Esophagus muscularis mucosa (tissue), 4 donors: ENCODE measurements around the gene SLC22A3. TPM values are rescaled to one million over a fixed set of nuclear protein-coding genes. Genes with fewer than 3 reads are reported as not detected.
"Not testable (repeated sequence)": the region's sequence is repeated elsewhere in the genome, so short reads cannot be mapped to it uniquely, and the experiment has no call there.

Experiments
- DNase-seq: peaks from one replicate; pipeline ENCODE4 v3.0.0-alpha.2; 2017; ENCODE audit errors: extremely low spot score
- H3K27ac ChIP-seq, 4 donors: fragments of 200-600 bp; sonication (generic); replicated peaks in 1 of 4; 1 replicate in 3 of 4; 2 replicates in 1 of 4; pipeline ENCODE4 v1.5.1; 2016 to 2019; ENCODE audit warnings: mild to moderate bottlenecking in 1 of 4
- H3K27me3 ChIP-seq, 4 donors: fragments of 200-600 bp; sonication (generic); one replicate each; pipeline versions ENCODE4 v1.5.1 to v1.6.0; 2016 to 2019
- H3K36me3 ChIP-seq, 4 donors: fragments of 200-600 bp; sonication (generic); one replicate each; pipeline ENCODE4 v1.5.1; 2016 to 2019
- H3K4me1 ChIP-seq, 4 donors: fragments of 200-600 bp; sonication (generic); one replicate each; pipeline ENCODE4 v1.5.1; 2016 to 2019
- H3K4me3 ChIP-seq, 4 donors: fragments of 200-600 bp; sonication (generic); 1 replicate in 2 of 4; 2 replicates in 2 of 4; pipeline ENCODE4 v1.5.1; 2016 to 2019; ENCODE audit warnings: mild to moderate bottlenecking in 4 of 4, moderate library complexity in 1 of 4
- H3K9me3 ChIP-seq, 4 donors: fragments of 200-600 bp; sonication (generic); 1 replicate in 3 of 4; 2 replicates in 1 of 4; pipeline ENCODE4 v1.5.1; 2016 to 2019
- EP300 ChIP-seq: sonication (generic); formaldehyde crosslinking; IDR thresholded peaks from one replicate; pipeline ENCODE4 v1.6.1; 2017; ENCODE audit warnings: antibody characterized with exemption
- POLR2A ChIP-seq: fragments of 450-650 bp; IDR thresholded peaks from one replicate; pipeline ENCODE4 v1.6.1; 2017; ENCODE audit warnings: antibody characterized with exemption, moderate library complexity, mild to moderate bottlenecking, low read depth
- POLR2AphosphoS5 ChIP-seq, 2 donors: sonication (generic); formaldehyde crosslinking; IDR thresholded peaks; one replicate each; pipeline ENCODE4 v1.6.1; 2017; ENCODE audit warnings: antibody characterized with exemption in 2 of 2
- WGBS: methylation state at CpG from one replicate; pipeline ENCODE4 v1.1.5; 2018; 5-methylcytosine and 5-hydroxymethylcytosine counted together
- intact Hi-C: fragments of 100-400 bp; cut with DNase I; formaldehyde crosslinking; loops from one replicate; pipeline ENCODE4 v1.15.1; 2023
- total RNA-seq, 4 donors: library from RNA; depleted of rRNA; stranded (reverse); fragments of >200 nt; gene quantifications; one replicate each; pipeline versions ENCODE4 v1.1.0 to v1.2.1, GENCODE V29; 2016
- TF ChIP-seq, protein P1 (sequence below), 3 experiments: fragments of 200-600 bp in 2 of 3; fragments of 450-650 bp in 1 of 3; sonication (generic) in 2 of 3; IDR thresholded peaks; one replicate each; pipeline ENCODE4 v1.5.1; 2017 to 2019; ENCODE audit warnings: antibody characterized with exemption in 3 of 3, mild to moderate bottlenecking in 2 of 3, moderate library complexity in 1 of 3

SLC22A3 gene
- total RNA-seq, 4 donors from 2014 or later: 16.8 to 20.4 (median 18.9) TPM

DNA sequence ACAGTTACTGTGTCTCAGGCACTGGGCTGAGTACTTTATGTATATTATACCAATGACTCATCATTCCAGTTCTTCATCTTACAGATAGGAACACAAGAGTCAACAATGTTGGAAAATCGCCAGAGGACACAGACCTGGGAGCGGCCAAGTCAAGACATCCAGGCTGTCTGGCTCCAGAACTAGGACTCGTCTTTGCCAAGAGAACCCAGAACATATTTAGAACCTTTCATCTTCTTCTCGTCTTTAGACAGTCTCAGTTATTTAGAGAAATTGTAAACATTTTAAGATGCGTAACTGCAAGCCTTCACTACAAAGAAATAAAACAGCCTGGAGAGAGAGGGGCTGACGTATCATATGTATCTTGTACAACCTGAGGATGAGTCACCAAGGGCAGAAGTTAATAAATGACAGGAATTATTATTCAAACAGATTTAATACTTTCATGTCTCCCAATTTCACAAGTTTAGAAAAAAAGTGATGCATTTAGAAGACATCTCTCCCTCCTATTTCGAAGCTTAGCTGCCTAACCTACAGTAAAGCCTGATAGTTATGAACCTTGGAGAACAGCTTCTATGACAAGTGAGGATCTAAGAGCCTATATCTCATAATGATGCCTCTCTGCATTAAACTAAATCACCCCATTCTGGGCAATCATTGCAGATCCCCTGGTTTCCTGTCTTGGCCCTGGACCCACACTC, 43.4 kb downstream of the SLC22A3 start:
- 55% methylated on average over 7 of the region's 7 CpGs for WGBS
- no peak for DNase-seq
- Histone ChIP-seq H3K4me1 (peaks cover 20 to 46% (median 33%) of the 10 kb centered on the region in 4 donors), H3K27ac (peak overlapping the region; percentile 58 to 70 (median 64)), H3K4me3 (no peak overlapping the region), H3K27me3 (no peaks in the 10 kb centered on the region), H3K9me3 (no peaks in the 10 kb centered on the region), H3K36me3 (no peaks in the 10 kb centered on the region)
- peak; percentile 10 to 46 for TF ChIP-seq POLR2AphosphoS5 (IDR thresholded peaks at IDR 0.05)
- no peak for TF ChIP-seq EP300
- intact Hi-C loops: no loop called here

DNA sequence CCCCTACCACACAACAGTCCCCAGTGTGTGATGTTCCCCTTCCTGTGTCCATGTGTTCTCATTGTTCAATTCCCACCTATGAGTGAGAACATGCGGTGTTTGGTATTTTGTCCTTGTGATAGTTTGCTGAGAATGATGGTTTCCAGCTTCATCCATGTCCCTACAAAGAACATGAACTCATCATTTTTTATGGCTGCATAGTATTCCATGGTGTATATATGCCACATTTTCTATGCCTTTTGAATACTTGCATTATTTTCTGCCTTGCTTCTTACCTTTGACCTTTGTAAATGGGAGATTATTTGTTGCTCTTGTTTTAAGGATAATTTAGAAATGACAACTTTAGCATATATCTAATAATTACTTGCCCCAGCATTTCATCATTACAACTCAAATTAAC, 45.3 kb downstream of the SLC22A3 start:
- H3K27ac ChIP-seq: not testable (repeated sequence)

GRCh38 chr6:160393891-160394653, 45.9 kb downstream of the SLC22A3 start:
- no peaks in the 10 kb centered on the region for H3K27me3 ChIP-seq
- no peaks in the 10 kb centered on the region for H3K36me3 ChIP-seq
- H3K4me3 ChIP-seq: no peak overlapping the region
- WGBS: 67% methylated on average over 8 of the region's 8 CpGs
- H3K27ac ChIP-seq: peak overlapping the region; percentile 31 to 56 (median 42)
- intact Hi-C loops: no loop called here
- no peak for DNase-seq
- H3K4me1 ChIP-seq: peaks cover 7 to 35% (median 18%) of the 10 kb centered on the region in 4 donors
- TF ChIP-seq, protein P1, sequence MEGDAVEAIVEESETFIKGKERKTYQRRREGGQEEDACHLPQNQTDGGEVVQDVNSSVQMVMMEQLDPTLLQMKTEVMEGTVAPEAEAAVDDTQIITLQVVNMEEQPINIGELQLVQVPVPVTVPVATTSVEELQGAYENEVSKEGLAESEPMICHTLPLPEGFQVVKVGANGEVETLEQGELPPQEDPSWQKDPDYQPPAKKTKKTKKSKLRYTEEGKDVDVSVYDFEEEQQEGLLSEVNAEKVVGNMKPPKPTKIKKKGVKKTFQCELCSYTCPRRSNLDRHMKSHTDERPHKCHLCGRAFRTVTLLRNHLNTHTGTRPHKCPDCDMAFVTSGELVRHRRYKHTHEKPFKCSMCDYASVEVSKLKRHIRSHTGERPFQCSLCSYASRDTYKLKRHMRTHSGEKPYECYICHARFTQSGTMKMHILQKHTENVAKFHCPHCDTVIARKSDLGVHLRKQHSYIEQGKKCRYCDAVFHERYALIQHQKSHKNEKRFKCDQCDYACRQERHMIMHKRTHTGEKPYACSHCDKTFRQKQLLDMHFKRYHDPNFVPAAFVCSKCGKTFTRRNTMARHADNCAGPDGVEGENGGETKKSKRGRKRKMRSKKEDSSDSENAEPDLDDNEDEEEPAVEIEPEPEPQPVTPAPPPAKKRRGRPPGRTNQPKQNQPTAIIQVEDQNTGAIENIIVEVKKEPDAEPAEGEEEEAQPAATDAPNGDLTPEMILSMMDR (IDR thresholded peaks at IDR 0.05): no peak
- H3K9me3 ChIP-seq: no peaks in the 10 kb centered on the region

More for the DNA sequence above, 45.3 kb downstream of the SLC22A3 start:
- H3K36me3 ChIP-seq, H3K9me3 ChIP-seq, intact Hi-C loops, DNase-seq, H3K27me3 ChIP-seq, H3K4me3 ChIP-seq: not testable (repeated sequence)
- 90% methylated on average over 1 of the region's 1 CpG for WGBS
- H3K4me1 ChIP-seq: peaks cover 7 to 31% (median 17%) of the 10 kb centered on the region in 4 donors

DNA sequence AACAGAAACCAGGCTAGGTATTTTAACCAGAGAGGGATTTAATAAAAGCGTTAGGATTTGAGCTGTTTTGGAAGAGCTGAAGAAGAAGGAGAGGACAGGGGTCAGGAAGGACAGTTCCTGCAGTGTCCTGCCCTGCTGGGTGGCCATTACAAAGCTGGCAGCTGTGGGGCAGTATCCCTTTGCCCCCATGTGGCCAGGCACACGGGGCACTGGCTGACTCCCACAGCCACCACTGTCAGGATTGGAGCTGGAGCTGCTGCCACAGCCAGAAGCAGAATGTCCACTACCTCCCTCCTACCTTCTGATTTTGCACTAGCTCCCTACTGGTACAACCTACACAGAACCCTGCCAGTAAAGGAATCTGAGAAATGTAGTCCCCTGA, 46.5 kb downstream of the SLC22A3 start:
- Histone ChIP-seq H3K9me3 (no peaks in the 10 kb centered on the region), H3K4me3 (no peak overlapping the region), H3K27ac (peak overlapping the region; percentile 31 to 56 (median 42)), H3K27me3 (no peaks in the 10 kb centered on the region), H3K4me1 (peaks cover 7 to 40% (median 20%) of the 10 kb centered on the region in 4 donors), H3K36me3 (no peaks in the 10 kb centered on the region)
- 60% methylated on average over 2 of the region's 2 CpGs for WGBS
- intact Hi-C loops: no loop called here
- no peak for DNase-seq
- TF ChIP-seq POLR2A (no peak), EP300 (no peak), POLR2AphosphoS5 (IDR thresholded peaks at IDR 0.05) (no peak)
- TF ChIP-seq, protein P1 (IDR thresholded peaks at IDR 0.05): no peak

- H3K9me3 ChIP-seq: no peaks in the 10 kb centered on the region
- no peak for DNase-seq
- no peak for TF ChIP-seq POLR2A
- no peak for TF ChIP-seq EP300
- no peak for TF ChIP-seq POLR2AphosphoS5 (IDR thresholded peaks at IDR 0.05)
- TF ChIP-seq, protein P1 (IDR thresholded peaks at IDR 0.05): no peak
- 92% methylated on average over 3 of the region's 3 CpGs for WGBS
- H3K36me3 ChIP-seq: no peaks in the 10 kb centered on the region
- peaks cover 7 to 44% (median 23%) of the 10 kb centered on the region in 4 donors for H3K4me1 ChIP-seq
- peak overlapping the region in 2 of 4 donors; percentile 31 to 48 for H3K27ac ChIP-seq
- no peaks in the 10 kb centered on the region for H3K27me3 ChIP-seq
- H3K4me3 ChIP-seq: no peak overlapping the region
- intact Hi-C loops: no loop called here
These were observed 47.0 kb downstream of the SLC22A3 start for GRCh38 chr6:160395187-160395586.
